ENCODE results near the gene MILR1.
"Not testable (repeated sequence)": the region's sequence is repeated elsewhere in the genome, so short reads cannot be mapped to it uniquely, and the experiment has no call there.

MILR1 gene

DNA sequence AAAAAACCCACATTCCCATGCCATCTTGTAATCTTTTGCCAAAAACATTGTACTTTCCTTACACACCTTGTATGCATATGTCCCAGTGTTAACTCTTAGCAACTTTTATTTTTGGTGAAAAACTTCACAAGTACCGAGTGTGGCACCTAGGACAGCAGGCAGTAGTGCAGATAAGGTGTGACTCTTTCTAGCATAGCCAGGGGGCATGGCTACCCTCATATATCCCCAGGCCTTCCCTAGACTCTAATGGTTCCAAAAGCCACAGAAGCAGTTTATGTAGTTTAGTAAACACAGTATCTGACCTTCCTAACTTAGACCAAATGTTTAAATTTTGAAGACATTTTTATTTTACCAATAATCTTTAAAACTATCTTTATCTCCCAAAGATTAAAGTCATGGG lies 20.5 kb upstream of the MILR1 start:
- no peak for DNase-seq (ENCODE audit: low read depth)

DNA sequence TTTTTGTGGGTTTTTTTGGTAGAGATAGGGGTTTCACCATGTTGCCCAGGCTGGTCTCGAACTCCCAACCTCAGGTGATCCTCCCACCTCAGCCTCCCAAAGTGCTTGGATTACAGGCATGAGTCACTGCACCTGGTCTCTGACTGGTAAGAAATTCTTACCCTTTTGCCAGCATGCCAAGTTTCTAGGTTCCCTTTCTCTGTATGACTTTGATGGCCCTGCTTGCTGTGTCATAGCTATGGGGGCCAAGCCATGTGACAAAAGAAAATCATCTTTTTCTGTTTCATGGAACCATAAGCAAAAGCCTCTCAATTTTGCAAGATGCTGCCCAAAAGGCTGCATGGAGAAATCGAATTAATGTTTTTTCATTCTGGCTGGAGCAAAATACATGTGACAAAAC lies 18.9 kb upstream of the MILR1 start:
- not testable (repeated sequence) for DNase-seq (ENCODE audit: low read depth)

DNA sequence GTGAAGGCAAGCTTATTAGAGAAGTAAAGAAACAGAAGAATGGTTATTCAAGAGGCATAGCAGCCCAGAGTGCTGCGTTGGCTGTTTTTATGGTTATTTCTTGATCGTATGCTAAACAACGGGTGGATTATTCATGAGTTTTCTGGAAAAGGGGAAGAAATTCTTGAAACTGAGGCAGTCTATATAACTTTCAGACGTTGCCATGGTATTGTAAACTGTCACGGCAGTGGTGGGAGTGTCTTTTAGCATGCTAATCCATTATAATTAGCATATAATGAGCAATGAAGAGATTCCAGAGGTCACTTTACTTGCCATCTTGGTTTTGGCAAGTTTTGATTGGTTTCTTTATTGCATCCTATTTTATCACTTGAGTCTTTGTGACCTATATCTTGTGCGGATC lies 17.4 kb upstream of the MILR1 start:
- no peak for DNase-seq (ENCODE audit: low read depth)

GRCh38 chr17:64437944-64438525 lies 10.9 kb upstream of the MILR1 start:
- DNase-seq (ENCODE audit: low read depth), result no peak

GRCh38 chr17:64439521-64439920 lies 9.4 kb upstream of the MILR1 start:
- not testable (repeated sequence) for DNase-seq (ENCODE audit: low read depth)

DNA sequence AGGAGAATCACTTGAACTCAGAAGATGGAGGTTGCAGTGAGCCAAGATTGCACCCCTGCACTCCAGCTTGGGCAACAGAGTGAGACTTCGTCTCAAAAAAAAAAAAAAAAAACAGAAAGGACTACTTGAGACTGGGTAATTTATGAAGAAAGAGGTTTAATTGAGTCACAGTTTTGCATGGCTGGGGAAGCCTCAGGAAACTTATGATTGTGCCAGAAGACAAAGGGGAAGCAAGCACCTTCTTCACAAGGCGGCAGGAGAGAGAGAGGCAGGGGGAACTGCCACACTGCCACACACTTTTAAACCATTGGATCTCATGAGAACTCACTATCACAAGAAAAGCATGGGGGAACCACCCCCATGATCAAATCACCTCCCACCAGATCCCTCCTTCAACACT lies 9.0 kb upstream of the MILR1 start:
- no peak for DNase-seq (ENCODE audit: low read depth)

- DNase-seq (ENCODE audit: low read depth), result no peak
Observed at GRCh38 chr17:64441772-64442540, 7.0 kb upstream of the MILR1 start.

DNA sequence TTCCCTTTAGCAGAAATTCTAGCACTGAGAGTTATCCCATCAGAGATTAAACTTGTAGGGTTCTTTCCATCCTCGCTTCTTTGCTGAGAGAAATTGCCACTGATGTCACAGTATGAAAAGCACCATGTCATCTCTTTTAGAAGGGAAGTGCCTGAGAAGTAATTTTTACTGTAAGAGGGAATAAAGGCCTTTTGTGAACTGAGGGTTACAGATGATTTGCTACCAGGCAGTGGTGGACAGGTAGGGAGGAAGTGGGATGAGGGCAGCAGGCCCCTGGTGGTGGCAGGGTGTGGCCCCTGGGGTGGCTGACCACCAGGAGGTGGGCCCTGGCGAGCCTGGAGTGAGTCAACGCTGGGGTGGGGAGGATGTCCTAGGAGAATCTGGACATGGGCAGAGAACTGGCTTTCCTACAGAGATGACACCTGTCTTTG lies 6.4 kb upstream of the MILR1 start:
- DNase-seq (ENCODE audit: low read depth), result no peak

DNA sequence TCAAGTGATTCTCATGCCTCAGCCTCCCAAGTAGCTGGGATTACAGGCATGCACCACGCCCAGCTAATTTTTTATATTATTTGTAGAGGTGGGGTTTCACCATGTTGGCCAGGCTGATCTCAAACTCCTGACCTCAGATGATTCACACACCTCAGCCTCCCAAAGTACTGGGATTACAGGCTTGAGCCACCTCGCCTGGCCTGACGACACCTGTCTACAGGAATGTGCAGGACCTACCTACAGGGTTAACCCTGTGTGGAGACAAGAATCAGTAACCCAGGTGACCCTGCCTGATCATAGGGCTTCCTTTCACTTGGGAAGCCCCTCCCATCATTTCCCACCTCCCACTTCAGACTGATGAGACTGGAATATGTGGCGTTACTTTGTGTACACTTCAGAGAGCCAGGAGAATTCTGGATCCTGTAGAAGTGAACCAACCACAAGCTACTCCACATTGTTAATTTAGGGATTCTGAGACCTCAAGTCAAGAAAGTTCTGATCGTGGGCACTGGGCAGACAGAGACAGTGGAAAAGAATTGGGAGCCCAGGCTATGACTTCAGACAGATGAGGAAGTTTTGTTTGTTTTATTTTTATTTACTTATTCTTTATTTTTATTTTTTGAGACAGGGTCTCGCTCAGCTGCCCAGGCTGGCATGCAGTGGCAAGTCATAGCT lies 5.7 kb upstream of the MILR1 start:
- DNase-seq (ENCODE audit: low read depth), result no peak

DNA sequence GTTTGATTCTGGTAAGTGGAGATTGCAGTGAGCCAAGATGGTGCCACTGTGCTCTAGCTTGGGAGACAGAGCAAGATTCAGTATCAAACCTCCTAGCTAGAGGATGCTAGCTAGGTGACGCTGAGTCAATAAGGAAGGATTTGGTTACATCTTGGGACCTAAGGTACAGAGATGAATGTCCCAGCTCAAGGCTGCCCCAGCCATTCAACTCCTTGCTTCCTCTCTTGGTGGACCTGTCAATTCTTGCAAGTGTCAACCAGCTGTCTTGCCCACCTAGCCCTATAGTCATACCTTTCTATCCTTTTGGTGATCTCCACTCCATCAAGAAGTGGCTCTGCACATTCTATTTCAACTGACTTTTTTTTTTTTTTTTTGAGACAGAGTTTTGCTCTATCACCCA lies 1.4 kb upstream of the MILR1 start:
- DNase-seq (ENCODE audit: low read depth), result no peak

GRCh38 chr17:64449545-64449944 lies 630 bp downstream of the MILR1 start:
- no peak for DNase-seq (ENCODE audit: low read depth)

DNA sequence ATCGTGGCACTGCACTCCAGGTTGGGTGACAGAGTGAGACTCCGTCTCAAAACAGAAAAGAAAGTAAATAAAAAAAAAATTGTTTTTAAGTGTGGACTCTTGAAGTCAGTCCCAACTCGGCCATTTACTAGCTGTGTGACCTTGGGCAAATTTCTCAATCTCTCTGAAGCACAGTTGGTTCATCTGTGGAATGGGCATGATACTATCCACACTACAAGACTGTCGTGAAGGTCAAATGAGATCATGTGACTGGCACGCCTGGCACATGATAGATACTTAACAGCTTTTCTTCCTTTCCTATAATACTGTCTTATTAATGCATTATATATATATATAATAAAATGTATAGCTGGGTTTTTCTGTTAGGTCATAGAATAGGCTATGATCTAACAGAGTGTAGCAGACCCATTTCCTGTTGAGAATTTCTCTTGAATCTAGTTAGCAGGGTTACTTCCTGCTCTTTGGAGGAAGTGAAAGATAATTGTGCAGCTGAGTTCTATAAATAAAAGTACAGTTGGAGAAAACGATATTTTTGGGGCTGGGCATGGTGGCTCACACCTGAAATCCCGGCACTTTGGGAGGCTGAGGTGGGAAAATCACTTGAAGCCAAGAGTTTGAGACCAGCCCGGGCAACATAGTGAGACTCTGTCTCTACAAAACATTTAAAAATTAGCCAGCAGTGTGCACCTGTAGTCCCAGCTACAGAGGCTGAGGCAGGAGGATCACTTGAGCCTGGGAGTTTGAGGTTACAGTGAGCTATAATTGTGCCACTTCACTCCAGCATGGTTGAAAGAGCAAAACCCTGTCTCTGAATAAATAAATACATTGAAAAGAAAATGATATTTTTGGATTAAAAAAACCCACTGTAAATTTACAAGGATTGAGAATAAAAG lies 7.3 kb downstream of the MILR1 start:
- no peak for DNase-seq (ENCODE audit: low read depth)

- DNase-seq (ENCODE audit: low read depth), result no peak
Observed at GRCh38 chr17:64457156-64457555, 8.2 kb downstream of the MILR1 start.

- no peak for DNase-seq (ENCODE audit: low read depth)
Observed at GRCh38 chr17:64458756-64459155, 9.8 kb downstream of the MILR1 start.

GRCh38 chr17:64459284-64459747 lies 10.4 kb downstream of the MILR1 start:
- no peak for DNase-seq (ENCODE audit: low read depth)

DNA sequence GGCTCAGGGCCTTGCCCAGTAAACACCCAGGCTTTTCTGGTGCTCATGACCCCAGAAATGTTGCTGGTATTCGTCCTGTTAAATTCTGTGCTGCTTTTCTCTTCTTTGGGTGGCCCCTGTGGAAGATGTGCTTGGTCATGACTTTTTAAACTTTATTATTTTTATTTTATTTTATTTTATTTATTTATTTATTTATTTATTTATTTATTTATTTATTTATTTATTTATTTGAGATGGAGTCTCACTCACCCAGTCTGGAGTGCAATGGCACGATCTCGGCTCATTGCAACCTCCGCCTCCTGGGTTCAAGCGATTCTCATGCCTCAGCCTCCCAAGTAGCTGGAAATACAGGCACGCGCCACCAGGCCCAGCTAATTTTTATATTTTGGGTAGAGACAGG lies 10.9 kb downstream of the MILR1 start:
- not testable (repeated sequence) for DNase-seq (ENCODE audit: low read depth)

DNA sequence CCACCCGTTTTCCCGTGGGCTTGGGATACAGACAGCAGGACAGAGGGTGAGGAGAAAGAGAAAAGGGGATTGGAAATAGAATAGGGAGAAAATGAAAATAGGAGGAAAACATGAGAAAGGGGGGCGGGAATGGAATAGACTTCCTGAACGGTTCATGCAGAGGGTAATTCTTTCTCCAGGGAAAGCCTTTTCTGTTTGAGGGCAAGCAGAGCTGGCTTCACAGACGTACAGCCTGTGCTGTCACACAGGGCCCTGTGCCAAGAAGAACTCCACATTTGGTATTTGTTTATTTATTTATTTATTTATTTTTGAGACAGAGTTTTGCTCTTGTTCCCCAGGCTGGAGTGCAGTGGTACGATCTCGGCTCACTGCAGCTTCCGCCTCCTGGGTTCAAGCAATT lies 12.0 kb downstream of the MILR1 start:
- no peak for DNase-seq (ENCODE audit: low read depth)

DNA sequence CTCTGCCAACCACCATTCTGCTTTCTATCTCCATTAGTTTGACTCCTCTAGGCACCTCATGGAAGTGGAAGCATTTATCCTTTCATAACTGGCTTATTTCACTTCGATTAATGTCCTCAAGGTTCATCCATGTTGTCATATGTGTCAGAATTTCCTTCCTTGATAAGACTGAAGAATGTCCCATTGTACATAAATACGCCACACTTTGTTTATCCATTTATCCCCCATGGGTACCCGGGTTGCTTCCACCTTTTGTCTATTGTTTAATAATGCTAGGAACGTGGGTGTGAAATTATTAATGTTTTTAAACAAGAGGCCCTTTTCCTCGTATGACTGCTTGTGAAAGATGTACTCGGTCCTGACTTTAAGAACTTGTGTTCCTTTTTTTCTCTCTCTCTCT lies 12.9 kb downstream of the MILR1 start:
- no peak for DNase-seq (ENCODE audit: low read depth)

DNA sequence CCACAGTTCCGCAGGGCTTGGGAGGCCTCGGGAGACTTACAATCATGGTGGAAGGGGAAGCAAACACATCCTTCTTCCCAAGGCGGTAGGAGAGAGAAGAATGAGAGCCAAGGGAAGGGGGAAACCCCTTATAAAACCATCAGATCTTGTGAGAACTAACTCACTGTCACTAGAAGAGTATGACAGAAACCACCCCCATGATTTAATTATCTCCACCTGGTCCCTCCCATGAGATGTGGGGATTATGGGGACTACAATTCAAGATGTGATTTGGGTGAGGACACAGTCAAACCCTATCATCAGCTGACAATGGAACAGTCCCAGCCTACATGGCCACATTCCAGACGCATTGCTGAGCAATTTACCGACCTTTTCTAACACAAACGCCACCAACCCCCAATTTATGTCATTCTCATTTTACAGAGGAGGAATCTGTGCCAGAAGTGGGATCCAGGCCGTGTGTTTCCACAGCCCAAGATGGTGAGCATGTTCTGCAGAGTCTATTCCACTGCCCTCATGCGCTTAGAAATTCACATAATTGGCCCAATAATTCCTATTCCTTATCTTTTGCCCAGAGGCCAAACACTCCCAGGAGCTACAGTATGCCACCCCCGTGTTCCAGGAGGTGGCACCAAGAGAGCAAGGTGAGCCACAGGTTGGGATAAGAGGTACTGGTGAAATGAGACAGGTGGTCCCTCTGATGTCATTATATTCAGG lies 17.3 kb downstream of the MILR1 start:
- DNase-seq (ENCODE audit: low read depth), result no peak

DNA sequence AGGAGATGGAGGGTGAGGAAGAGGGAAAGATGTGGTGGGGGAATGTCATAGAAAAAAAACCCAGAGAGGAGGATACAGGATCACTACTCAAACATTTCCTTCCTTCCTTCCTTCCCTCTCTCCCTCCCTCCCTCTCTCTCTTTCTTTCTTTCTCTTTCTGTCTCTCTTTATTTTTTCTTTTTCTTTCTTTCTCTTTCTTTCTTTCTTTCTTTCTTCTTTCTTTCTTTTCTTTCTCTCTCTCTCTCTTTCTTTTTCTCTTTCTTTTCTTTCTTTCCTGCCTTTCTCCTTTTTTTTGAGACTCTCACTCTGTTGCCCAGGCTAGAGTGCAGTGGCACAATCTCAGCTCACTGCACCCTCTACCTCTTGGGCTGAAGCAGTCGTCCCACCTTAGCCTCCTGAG lies 17.9 kb downstream of the MILR1 start:
- DNase-seq (ENCODE audit: low read depth), result not testable (repeated sequence)

DNA sequence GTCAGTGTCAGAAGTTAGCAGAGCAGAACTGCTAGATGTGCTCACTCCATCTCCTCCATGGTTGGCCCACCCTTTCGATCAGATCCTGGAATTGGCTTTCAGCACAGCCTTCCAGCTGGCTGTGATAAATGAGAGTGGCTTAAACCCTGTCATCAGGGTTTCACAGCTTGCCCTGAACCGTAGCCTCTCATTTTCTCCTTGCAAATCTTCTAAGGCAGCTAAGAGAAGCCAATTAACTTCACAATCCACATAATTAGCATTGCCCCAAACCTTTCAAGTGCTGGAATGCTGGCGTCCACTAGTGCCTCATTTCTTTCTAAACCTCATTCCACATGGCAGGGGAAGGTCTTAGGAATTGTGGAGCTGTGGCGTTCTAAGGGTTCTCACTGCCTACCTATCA lies 21.7 kb downstream of the MILR1 start:
- no peak for DNase-seq (ENCODE audit: low read depth)

DNA sequence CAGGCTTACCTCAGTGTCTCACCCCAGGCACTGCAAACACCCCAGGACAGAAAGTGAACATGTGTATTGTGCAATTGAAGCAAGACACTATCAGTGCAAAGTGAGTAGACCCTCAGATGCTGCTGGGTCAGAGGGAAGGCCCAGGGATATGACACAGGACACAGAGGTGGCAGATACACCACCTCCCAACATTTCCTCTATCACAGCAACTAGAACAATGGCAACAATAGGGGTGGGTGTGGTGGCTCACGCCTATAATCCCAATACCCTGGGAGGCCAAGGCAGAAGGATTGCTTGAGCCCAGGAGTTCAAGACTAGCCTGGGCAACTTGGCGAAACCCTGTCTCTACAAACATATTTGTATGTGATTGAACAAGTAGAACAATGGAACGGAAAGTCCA lies 22.5 kb downstream of the MILR1 start:
- DNase-seq (ENCODE audit: low read depth), result no peak
